ENCODE measurements around the gene C11orf21. TPM values are rescaled to one million over a fixed set of nuclear protein-coding genes. Genes with fewer than 3 reads are reported as not detected.
"Not testable (repeated sequence)": the region's sequence is repeated elsewhere in the genome, so short reads cannot be mapped to it uniquely, and the experiment has no call there.

C11orf21 gene
- total RNA-seq = 1 to 10 TPM; 7.2 to 7.6 TPM

DNA sequence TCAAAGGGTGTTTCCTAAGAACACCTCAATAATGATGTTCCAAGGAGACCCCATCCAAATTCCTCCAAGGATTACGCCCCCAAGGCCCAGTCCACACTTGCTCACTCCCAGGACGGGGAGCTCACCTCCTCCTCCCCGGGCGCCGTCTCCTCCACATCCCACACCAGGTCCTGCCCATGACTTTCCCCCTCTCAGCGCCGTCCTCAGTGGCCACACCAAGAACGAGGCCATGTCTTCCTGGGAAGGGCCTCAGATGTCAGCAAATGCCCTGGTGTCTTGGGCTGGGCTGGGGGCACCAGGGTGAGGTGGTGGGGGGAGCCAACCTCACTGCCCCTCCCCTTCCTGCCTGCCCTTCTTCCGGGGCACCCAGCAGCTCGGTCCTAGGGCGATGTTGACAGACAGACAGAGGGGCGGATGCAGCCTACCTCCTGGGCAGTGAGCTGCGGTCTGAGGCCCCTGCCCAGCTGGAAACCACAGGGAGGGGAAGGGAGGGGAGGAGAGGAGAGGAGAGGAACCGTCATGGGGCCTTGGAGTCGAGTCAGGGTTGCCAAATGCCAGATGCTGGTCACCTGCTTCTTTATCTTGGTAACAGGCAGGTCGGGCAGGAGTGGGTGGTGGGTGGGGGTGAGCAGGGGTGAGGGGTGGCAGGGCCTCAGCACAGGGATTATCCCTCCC lies at the start of gene C11orf21, which contains the start of gene TSPAN32:
Gene C11orf21, minus strand, starts transcription at position 288 of the 675 bp plus-strand sequence. Its CDS starts 110 bp downstream, at position 178.
Gene TSPAN32, plus strand, starts transcription at position 383 of the 675 bp plus-strand sequence. Its CDS starts 137 bp downstream, at position 520.
- DNase-seq (ENCODE audit: low spot score) = peak; percentile 82
- peak; percentile 81 to 82 for ATAC-seq
- H3K27ac Mint-ChIP-seq = peak within 1 kb of the TSS; percentile 82 to 90
- no peaks in the 10 kb centered on the region for H3K27me3 Mint-ChIP-seq
- no peaks in the 10 kb centered on the region for H3K36me3 Mint-ChIP-seq
- peaks cover 41 to 50% of the 10 kb centered on the region in 2 donors for H3K4me1 Mint-ChIP-seq (ENCODE audit: low read depth in 2 of 2)
- H3K9me3 Mint-ChIP-seq = no peaks in the 10 kb centered on the region
- peak within 1 kb of the TSS; percentile 87 for H3K4me3 Mint-ChIP-seq

DNA sequence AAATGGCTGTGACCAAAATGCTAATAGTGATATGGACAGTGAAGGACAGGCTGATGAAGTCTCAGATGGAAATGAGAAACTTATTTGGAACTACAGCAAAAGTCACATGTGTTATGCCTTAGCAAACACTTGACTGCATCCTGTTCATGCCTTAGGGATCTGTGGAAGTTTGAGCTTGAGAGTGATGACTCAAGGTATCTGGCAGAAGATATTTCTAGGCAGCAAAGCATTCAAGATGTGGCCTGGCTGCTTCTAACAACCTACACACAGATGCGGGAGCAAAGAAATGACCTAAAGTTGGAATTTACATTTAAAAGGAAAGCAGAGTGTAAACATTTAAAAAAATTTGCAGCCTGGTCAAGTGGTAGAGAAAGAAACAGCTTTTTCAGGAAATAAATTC lies 47.3 kb upstream of the C11orf21 start:
- H3K4me1 Mint-ChIP-seq (ENCODE audit: low read depth in 2 of 2) = no peaks in the 10 kb centered on the region
- H3K36me3 Mint-ChIP-seq = peaks cover 10% of the 10 kb centered on the region
- ATAC-seq = no peak
- peaks cover 3% of the 10 kb centered on the region for H3K9me3 Mint-ChIP-seq
- DNase-seq (ENCODE audit: low spot score) = no peak
- H3K27ac Mint-ChIP-seq = no peak overlapping the region
- H3K4me3 Mint-ChIP-seq = no peak overlapping the region
- H3K27me3 Mint-ChIP-seq = peaks cover 0 to 8% of the 10 kb centered on the region in 2 donors

DNA sequence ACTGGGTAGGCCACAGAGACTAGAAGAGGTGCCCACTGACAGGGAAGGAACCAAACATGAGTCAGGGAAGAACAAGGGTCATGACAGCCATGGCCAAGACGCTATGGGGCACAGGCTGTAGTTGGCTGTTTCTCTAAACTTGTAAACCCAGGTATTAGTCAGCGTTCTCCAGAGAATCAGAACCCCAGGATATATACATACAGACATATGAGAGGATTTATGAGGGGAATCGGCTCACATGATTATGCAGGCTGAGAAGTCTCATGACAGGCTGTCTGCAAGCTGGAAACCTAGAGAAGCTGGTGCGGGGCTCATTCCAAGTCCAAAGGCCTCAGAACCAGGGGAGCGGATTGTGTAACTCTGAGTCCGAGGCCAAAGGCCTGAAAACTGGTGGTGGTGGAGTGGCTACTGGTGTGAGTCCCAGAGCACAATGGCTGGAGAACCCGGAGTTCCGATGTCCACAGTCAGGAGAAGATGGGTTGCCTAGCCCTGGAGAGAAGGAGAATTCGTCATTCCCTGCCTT lies 45.7 kb upstream of the C11orf21 start:
- ATAC-seq (no peak), DNase-seq (ENCODE audit: low spot score) (no peak)
- H3K4me3 Mint-ChIP-seq = no peak overlapping the region
- peaks cover 10% of the 10 kb centered on the region for H3K36me3 Mint-ChIP-seq
- peaks cover 3 to 8% of the 10 kb centered on the region in 2 donors for H3K27me3 Mint-ChIP-seq
- no peak overlapping the region for H3K27ac Mint-ChIP-seq
- H3K9me3 Mint-ChIP-seq = peaks cover 3% of the 10 kb centered on the region
- H3K4me1 Mint-ChIP-seq (ENCODE audit: low read depth in 2 of 2) = no peaks in the 10 kb centered on the region

GRCh38 chr11:2346586-2347307 lies 45.0 kb upstream of the C11orf21 start:
- H3K27me3 Mint-ChIP-seq = peaks cover 3 to 8% of the 10 kb centered on the region in 2 donors
- H3K27ac Mint-ChIP-seq = no peak overlapping the region
- no peak for ATAC-seq
- H3K4me3 Mint-ChIP-seq = no peak overlapping the region
- H3K9me3 Mint-ChIP-seq = peaks cover 3% of the 10 kb centered on the region
- no peaks in the 10 kb centered on the region for H3K4me1 Mint-ChIP-seq (ENCODE audit: low read depth in 2 of 2)
- DNase-seq (ENCODE audit: low spot score) = no peak
- peaks cover 10% of the 10 kb centered on the region for H3K36me3 Mint-ChIP-seq

DNA sequence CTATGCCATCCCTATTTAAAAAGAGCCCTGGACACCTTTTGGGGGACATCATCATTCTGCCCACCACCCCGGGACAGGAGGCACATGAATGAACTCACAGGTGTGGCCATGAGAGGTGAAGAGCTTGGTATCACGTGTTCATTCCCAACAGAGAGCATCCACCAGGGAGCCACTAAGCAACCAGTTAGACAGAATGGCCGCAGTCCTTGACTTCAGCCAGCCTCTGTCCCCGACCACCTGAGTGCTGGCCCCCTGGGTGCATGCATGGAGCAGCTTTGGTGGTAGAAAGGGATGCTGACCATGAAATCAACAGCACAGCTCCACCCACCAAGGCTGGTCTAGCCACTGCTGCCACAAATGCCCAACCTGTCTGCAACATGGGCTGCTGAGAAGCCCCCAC lies 44.3 kb upstream of the C11orf21 start:
- Mint-ChIP-seq H3K4me1 (ENCODE audit: low read depth in 2 of 2) (no peaks in the 10 kb centered on the region), H3K27ac (no peak overlapping the region)

DNA sequence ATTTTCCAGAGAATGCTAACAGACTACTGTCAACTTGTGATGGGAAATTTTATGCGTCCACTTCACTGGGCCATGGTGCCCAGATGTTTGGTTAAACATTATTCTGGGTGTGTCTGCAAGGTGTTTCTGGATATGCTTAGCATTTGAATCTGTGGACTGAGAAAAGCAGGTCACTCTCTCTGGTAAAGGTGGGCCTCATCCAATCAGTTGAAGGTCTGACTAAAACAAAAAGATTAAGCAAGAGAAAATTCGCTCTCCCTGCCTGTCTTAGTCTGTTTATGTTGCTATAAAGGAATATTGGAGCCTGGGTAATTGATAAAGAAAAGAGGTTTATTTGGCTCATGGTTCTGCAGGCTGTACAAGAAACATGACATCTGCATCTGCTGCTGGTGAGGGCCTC lies 43.3 kb upstream of the C11orf21 start:
- Mint-ChIP-seq H3K9me3 (peaks cover 3% of the 10 kb centered on the region), H3K27ac (no peak overlapping the region), H3K36me3 (peaks cover 10% of the 10 kb centered on the region), H3K4me3 (no peak overlapping the region), H3K27me3 (peaks cover 3 to 8% of the 10 kb centered on the region in 2 donors), H3K4me1 (ENCODE audit: low read depth in 2 of 2) (no peaks in the 10 kb centered on the region)
- no peak for ATAC-seq
- DNase-seq (ENCODE audit: low spot score) = no peak

More for the DNA sequence above, 44.3 kb upstream of the C11orf21 start:
- ATAC-seq (no peak), DNase-seq (ENCODE audit: low spot score) (no peak)
- Mint-ChIP-seq H3K27me3 (peaks cover 3 to 8% of the 10 kb centered on the region in 2 donors), H3K36me3 (peaks cover 10% of the 10 kb centered on the region), H3K9me3 (peaks cover 3% of the 10 kb centered on the region), H3K4me3 (no peak overlapping the region)

DNA sequence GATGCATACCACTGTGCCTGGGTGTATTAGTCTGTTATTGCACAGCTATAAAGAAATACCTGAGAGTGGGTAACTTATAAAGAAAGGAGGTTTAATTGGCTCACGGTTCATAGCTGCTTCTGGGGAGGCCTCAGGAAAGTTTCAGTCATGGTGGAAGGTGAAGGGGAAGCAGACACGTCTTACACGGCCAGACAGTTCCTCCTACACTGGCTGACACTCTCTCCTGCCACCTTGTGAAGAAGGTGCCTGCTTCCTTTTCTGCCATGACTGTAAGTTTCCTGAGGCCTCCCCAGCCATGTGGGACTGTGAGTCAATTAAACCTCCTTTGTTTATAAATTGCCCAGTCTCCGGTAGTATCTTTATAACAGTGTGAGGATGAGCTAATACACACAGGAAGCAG lies 41.8 kb upstream of the C11orf21 start:
- Mint-ChIP-seq H3K36me3 (peaks cover 3% of the 10 kb centered on the region), H3K4me1 (ENCODE audit: low read depth in 2 of 2) (peaks cover 0 to 4% of the 10 kb centered on the region in 2 donors), H3K9me3 (peaks cover 3% of the 10 kb centered on the region), H3K27me3 (peaks cover 3 to 7% of the 10 kb centered on the region in 2 donors), H3K4me3 (no peak overlapping the region), H3K27ac (no peak overlapping the region)
- no peak for ATAC-seq
- DNase-seq (ENCODE audit: low spot score) = no peak

DNA sequence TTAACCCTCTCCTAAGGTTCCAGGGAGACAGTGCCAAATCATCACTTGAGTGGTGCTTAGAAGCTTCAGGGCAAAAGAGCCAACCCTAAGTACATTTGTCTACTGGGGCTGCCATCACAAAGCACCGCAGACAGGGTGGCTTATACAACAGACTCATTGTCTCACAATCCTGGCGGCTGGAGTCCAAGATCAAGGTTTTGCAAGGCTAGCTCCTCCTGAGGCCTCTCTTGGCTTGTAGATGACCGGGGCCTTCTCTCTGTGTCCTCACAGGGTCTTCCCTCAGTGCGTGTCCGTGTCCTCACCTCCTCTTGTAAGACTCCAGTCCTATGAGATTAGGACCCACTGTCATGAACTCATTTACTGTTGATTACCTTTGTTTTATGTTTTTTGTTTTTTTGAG lies 41.3 kb upstream of the C11orf21 start:
- ATAC-seq = no peak
- Mint-ChIP-seq H3K27ac (no peak overlapping the region), H3K4me1 (ENCODE audit: low read depth in 2 of 2) (peaks cover 0 to 4% of the 10 kb centered on the region in 2 donors), H3K27me3 (peaks cover 3 to 8% of the 10 kb centered on the region in 2 donors), H3K9me3 (peaks cover 3% of the 10 kb centered on the region), H3K36me3 (no peaks in the 10 kb centered on the region), H3K4me3 (no peak overlapping the region)
- DNase-seq (ENCODE audit: low spot score) = no peak

- DNase-seq (ENCODE audit: low spot score) = no peak
These were observed 40.8 kb upstream of the C11orf21 start for GRCh38 chr11:2342557-2342956.

GRCh38 chr11:2338760-2339159 lies 37.0 kb upstream of the C11orf21 start:
- H3K4me1 Mint-ChIP-seq (ENCODE audit: low read depth in 2 of 2); ATAC-seq; DNase-seq (ENCODE audit: low spot score): not testable (repeated sequence)

More at GRCh38 chr11:2342557-2342956, 40.8 kb upstream of the C11orf21 start:
- Mint-ChIP-seq H3K4me1 (ENCODE audit: low read depth in 2 of 2) (peaks cover 0 to 4% of the 10 kb centered on the region in 2 donors), H3K27ac (no peak overlapping the region), H3K27me3 (peaks cover 3 to 12% of the 10 kb centered on the region in 2 donors), H3K9me3 (peaks cover 3% of the 10 kb centered on the region), H3K36me3 (no peaks in the 10 kb centered on the region), H3K4me3 (no peak overlapping the region)
- no peak for ATAC-seq

DNA sequence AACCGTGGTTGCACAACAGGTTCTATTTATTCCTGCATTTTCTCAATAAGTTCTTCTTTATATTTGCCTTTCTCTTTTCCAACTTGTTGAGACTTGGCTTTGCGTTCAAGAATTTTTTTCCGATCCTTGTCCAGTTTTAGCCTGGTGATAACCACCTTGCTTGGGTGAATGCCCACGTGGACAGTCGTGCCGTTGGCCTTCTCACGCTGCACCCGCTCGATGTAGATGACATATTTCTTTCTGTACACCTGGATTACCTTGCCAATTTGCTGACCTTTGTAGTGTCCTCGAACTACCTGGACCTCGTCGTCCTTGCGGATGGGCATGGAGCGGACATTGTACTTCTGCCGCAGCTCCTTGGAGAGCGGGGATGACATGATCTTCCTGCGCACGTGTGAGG lies 33.6 kb upstream of the C11orf21 start:
- H3K27me3 Mint-ChIP-seq = peaks cover 26 to 46% of the 10 kb centered on the region in 2 donors
- not testable (repeated sequence) for H3K4me1 Mint-ChIP-seq (ENCODE audit: low read depth in 2 of 2); ATAC-seq; H3K9me3 Mint-ChIP-seq; H3K27ac Mint-ChIP-seq; DNase-seq (ENCODE audit: low spot score); H3K36me3 Mint-ChIP-seq; H3K4me3 Mint-ChIP-seq

More at GRCh38 chr11:2338760-2339159, 37.0 kb upstream of the C11orf21 start:
- not testable (repeated sequence) for H3K27ac Mint-ChIP-seq, H3K9me3 Mint-ChIP-seq, H3K4me3 Mint-ChIP-seq, H3K36me3 Mint-ChIP-seq
- H3K27me3 Mint-ChIP-seq = peaks cover 19 to 37% of the 10 kb centered on the region in 2 donors

- H3K4me3 Mint-ChIP-seq; ATAC-seq; H3K27ac Mint-ChIP-seq; H3K9me3 Mint-ChIP-seq; DNase-seq (ENCODE audit: low spot score); H3K4me1 Mint-ChIP-seq (ENCODE audit: low read depth in 2 of 2); H3K36me3 Mint-ChIP-seq: not testable (repeated sequence)
- peaks cover 29 to 52% of the 10 kb centered on the region in 2 donors for H3K27me3 Mint-ChIP-seq
These were observed 31.9 kb upstream of the C11orf21 start for GRCh38 chr11:2333486-2334205.

DNA sequence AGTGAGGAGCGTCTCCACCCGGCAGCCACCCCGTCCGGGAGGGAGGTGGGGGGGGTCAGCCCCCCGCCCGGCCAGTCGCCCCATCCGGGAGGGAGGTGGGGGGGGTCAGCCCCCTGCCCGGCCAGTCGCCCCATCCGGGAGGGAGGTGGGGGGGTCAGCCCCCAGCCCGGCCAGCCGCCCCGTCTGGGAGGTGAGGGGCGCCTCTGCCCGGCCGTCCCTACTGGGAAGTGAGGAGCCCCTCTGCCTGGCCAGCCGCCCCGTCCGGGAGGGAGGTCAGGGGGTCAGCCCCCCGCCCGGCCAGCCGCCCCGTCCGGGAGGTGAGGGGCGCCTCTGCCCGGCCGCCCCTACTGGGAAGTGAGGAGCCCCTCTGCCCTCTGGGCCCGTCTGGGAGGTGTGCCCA lies 30.9 kb upstream of the C11orf21 start:
- DNase-seq (ENCODE audit: low spot score); H3K36me3 Mint-ChIP-seq; H3K27ac Mint-ChIP-seq; H3K9me3 Mint-ChIP-seq; H3K4me1 Mint-ChIP-seq (ENCODE audit: low read depth in 2 of 2); H3K4me3 Mint-ChIP-seq; ATAC-seq: not testable (repeated sequence)
- peaks cover 37 to 41% of the 10 kb centered on the region in 2 donors for H3K27me3 Mint-ChIP-seq
